ENCODE results near the gene RHBDF2. TPM values are rescaled to one million over a fixed set of nuclear protein-coding genes. Genes with fewer than 3 reads are reported as not detected.

RHBDF2 gene
- total RNA-seq (2014; rRNA removed; shearing (Covaris generic)), result 36.2 and 54.9 TPM in 2 replicates

GRCh38 chr17:76501018-76501826, at the start of gene RHBDF2:
Gene RHBDF2, minus strand, starts transcription at chr17:76501423. Its CDS starts 19,899 bp downstream, at chr17:76481524.
- peak; percentile 79 for DNase-seq (ENCODE audit: low spot score)

GRCh38 chr17:76549539-76549938, 48.3 kb upstream of the RHBDF2 start:
- DNase-seq (ENCODE audit: low spot score), result no peak

GRCh38 chr17:76549215-76549518, 47.9 kb upstream of the RHBDF2 start:
- no peak for DNase-seq (ENCODE audit: low spot score)

GRCh38 chr17:76548378-76549214, 47.4 kb upstream of the RHBDF2 start:
- no peak for DNase-seq (ENCODE audit: low spot score)

- no peak for DNase-seq (ENCODE audit: low spot score)
Observed at GRCh38 chr17:76547642-76548202, 46.5 kb upstream of the RHBDF2 start.

- DNase-seq (ENCODE audit: low spot score), result peak; percentile 50
Observed at GRCh38 chr17:76547183-76547641, 46.0 kb upstream of the RHBDF2 start.

- peak; percentile 36 for DNase-seq (ENCODE audit: low spot score)
Observed at GRCh38 chr17:76546556-76547182, 45.4 kb upstream of the RHBDF2 start.

GRCh38 chr17:76545918-76546555, 44.8 kb upstream of the RHBDF2 start:
- no peak for DNase-seq (ENCODE audit: low spot score)

- DNase-seq (ENCODE audit: low spot score), result no peak
Observed at GRCh38 chr17:76544546-76545365, 43.5 kb upstream of the RHBDF2 start.

GRCh38 chr17:76543826-76544545, 42.8 kb upstream of the RHBDF2 start:
- no peak for DNase-seq (ENCODE audit: low spot score)

GRCh38 chr17:76543482-76543825, 42.2 kb upstream of the RHBDF2 start:
- no peak for DNase-seq (ENCODE audit: low spot score)

- no peak for DNase-seq (ENCODE audit: low spot score)
Observed at GRCh38 chr17:76542984-76543383, 41.8 kb upstream of the RHBDF2 start.

- DNase-seq (ENCODE audit: low spot score), result no peak
Observed at GRCh38 chr17:76542566-76542971, 41.3 kb upstream of the RHBDF2 start.

GRCh38 chr17:76541739-76542454, 40.7 kb upstream of the RHBDF2 start:
- no peak for DNase-seq (ENCODE audit: low spot score)

GRCh38 chr17:76540381-76541300, 39.4 kb upstream of the RHBDF2 start:
- DNase-seq (ENCODE audit: low spot score), result peak; percentile 96

- DNase-seq (ENCODE audit: low spot score), result no peak
Observed at GRCh38 chr17:76539631-76540271, 38.5 kb upstream of the RHBDF2 start, which contains the start of gene PRCD. Gene PRCD, plus strand, starts transcription at chr17:76540044. Its CDS starts 98 bp downstream, at chr17:76540142.

GRCh38 chr17:76538941-76539570, 37.8 kb upstream of the RHBDF2 start:
- no peak for DNase-seq (ENCODE audit: low spot score)

Data from A172 (cell line).